ENCODE data around the gene ADAMTS13.

DNA sequence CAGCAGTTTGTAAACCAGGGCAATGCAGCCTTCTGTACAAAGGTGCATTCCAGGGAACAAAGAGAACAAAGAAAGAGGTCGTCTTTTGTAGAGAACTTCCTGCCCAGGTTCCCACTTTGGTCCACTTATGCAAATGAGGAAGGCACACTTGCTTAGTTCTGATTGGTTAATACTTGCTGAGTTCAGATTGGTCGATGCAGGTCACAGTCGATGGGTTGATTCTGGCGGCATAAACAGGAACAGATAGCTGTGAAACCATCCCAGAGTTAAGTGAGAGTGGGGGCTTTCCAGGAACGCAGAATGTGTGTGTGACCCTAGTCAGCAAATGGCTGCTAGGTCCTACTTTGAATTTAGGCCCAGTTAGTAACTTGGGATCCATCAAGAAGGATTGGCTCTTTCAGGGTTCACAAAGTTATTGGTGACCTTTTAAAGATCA is 1.8 kb upstream of the ADAMTS13 start:
- TF ChIP-seq CTCF (IDR thresholded peaks at IDR 0.05; ENCODE audit: low read depth, low read length) (no peak), EZH2phosphoT487 (IDR thresholded peaks at IDR 0.05; ENCODE audit: low read depth) (no peak)

Measured in OCI-LY3 (cell line).